Left lung (tissue), 10 donors: ENCODE measurements around the gene CLECL1. TPM values are rescaled to one million over a fixed set of nuclear protein-coding genes. Genes with fewer than 3 reads are reported as not detected.

Source experiments
- ATAC-seq: fragments of 200-7000 bp; cut with Tn5 transposase; one replicate; pipeline ENCODE4 v1.9.1; 2020; ENCODE audit warnings: moderate library complexity
- DNase-seq, 4 donors: peaks; one replicate each; pipeline ENCODE4 v3.0.0-alpha.2; 2013 to 2020
- H3K27ac ChIP-seq, 2 donors: fragments of 200-600 bp; sonication (generic) in 1 of 2; one replicate each; pipeline versions ENCODE4 v1.5.0 to v1.8.0; 2020 to 2021
- H3K27me3 ChIP-seq, 2 donors: fragments of 200-600 bp; sonication (generic) in 1 of 2; one replicate each; pipeline versions ENCODE4 v1.5.0 to v1.8.0; 2020 to 2021
- H3K36me3 ChIP-seq, 2 donors: fragments of 200-600 bp; sonication (generic) in 1 of 2; one replicate each; pipeline versions ENCODE4 v1.5.0 to v1.8.0; 2020 to 2021
- H3K4me1 ChIP-seq, 2 donors: fragments of 200-600 bp; one replicate each; pipeline ENCODE4 v1.8.0; 2021
- H3K4me3 ChIP-seq, 2 donors: fragments of 200-600 bp; sonication (generic) in 1 of 2; one replicate each; pipeline versions ENCODE4 v1.5.0 to v1.8.0; 2020 to 2021; ENCODE audit warnings: mild to moderate bottlenecking in 1 of 2
- H3K9me3 ChIP-seq, 2 donors: fragments of 200-600 bp; sonication (generic) in 1 of 2; one replicate each; pipeline versions ENCODE4 v1.5.0 to v1.8.0; 2020 to 2021
- CTCF ChIP-seq, 2 donors: fragments of 200-600 bp; sonication (generic) in 1 of 2; IDR thresholded peaks; one replicate each; pipeline versions ENCODE4 v1.5.0 to v1.8.0; 2021; ENCODE audit warnings: antibody characterized with exemption in 2 of 2
- intact Hi-C, 2 donors: fragments of 100-400 bp; cut with DNase I; formaldehyde crosslinking; loops; one replicate each; pipeline versions ENCODE4 v1.11.2 to v1.14.2; 2022
- polyA plus RNA-seq, 6 donors: library from polyadenylated mRNA; unstranded; fragments of 120-200 nt; gene quantifications; one replicate each; pipeline ENCODE4 v1.2.1, GENCODE V29; 2013; ENCODE audit not compliant: insufficient read length in 6 of 6
- total RNA-seq, 2 donors: library from RNA; stranded (reverse); fragmentation: NEBNext Ultra II Directional; extraction: Animal tissue kit (Norgen Biotek cat#: 25700); gene quantifications; one replicate each; pipeline ENCODE4 v1.2.1, GENCODE V29; 2021
- donor health status: DM: no; HTN: yes; CAD: no.
- donor health status: DM: no; HTN: no; CAD: no.

CLECL1 gene
- total and polyA plus RNA-seq, 8 donors = 0.15 to 0.52 (median 0.37) TPM; not detected in 2

GRCh38 chr12:9759694-9760093, 26.8 kb upstream of the CLECL1 start:
- DNase-seq (no peak), ATAC-seq (no peak)
- H3K27ac ChIP-seq = peak overlapping the region in 1 of 2 donors; percentile 76
- H3K36me3 ChIP-seq = no peaks in the 10 kb centered on the region
- no peak for TF ChIP-seq CTCF (IDR thresholded peaks at IDR 0.05)
- intact Hi-C loops = loop anchor here in 1 of 2 donors (5.0 kb wide), 1 partner anchor 38 kb away; no protein-coding TSS in a partner anchor
- no peaks in the 10 kb centered on the region for H3K9me3 ChIP-seq
- H3K4me3 ChIP-seq = peak overlapping the region in 1 of 2 donors; percentile 47
- no peaks in the 10 kb centered on the region for H3K27me3 ChIP-seq
- H3K4me1 ChIP-seq = peaks cover 0 to 36% of the 10 kb centered on the region in 2 donors

GRCh38 chr12:9758119-9758518, 25.2 kb upstream of the CLECL1 start:
- Histone ChIP-seq H3K27ac (peak overlapping the region; percentile 45 to 76), H3K9me3 (no peaks in the 10 kb centered on the region), H3K36me3 (peaks cover 0 to 10% of the 10 kb centered on the region in 2 donors), H3K27me3 (no peaks in the 10 kb centered on the region), H3K4me3 (peak overlapping the region in 1 of 2 donors; percentile 47), H3K4me1 (peaks cover 0 to 22% of the 10 kb centered on the region in 2 donors)
- DNase-seq (no peak), ATAC-seq (no peak)
- intact Hi-C loops = loop anchor here in 1 of 2 donors (5.0 kb wide), 1 partner anchor 39 kb away; no protein-coding TSS in a partner anchor
- no peak for TF ChIP-seq CTCF (IDR thresholded peaks at IDR 0.05)

- intact Hi-C loops = loop anchor here in 1 of 2 donors (5.0 kb wide), 1 partner anchor 40 kb away; no protein-coding TSS in a partner anchor
- Histone ChIP-seq H3K4me1 (peaks cover 0 to 20% of the 10 kb centered on the region in 2 donors), H3K9me3 (no peaks in the 10 kb centered on the region), H3K4me3 (peak overlapping the region in 1 of 2 donors; percentile 47), H3K36me3 (peaks cover 0 to 10% of the 10 kb centered on the region in 2 donors), H3K27ac (no peak overlapping the region), H3K27me3 (no peaks in the 10 kb centered on the region)
- no peak for TF ChIP-seq CTCF (IDR thresholded peaks at IDR 0.05)
- ATAC-seq (no peak), DNase-seq (no peak)
Observed at GRCh38 chr12:9757433-9758025, 24.6 kb upstream of the CLECL1 start.

- H3K4me1 ChIP-seq = peaks cover 0 to 16% of the 10 kb centered on the region in 2 donors
- DNase-seq (no peak), ATAC-seq (no peak)
- H3K27me3 ChIP-seq = no peaks in the 10 kb centered on the region
- intact Hi-C loops = loop anchor here in 1 of 2 donors (5.0 kb wide), 1 partner anchor 41 kb away; no protein-coding TSS in a partner anchor
- TF ChIP-seq CTCF (IDR thresholded peaks at IDR 0.05) = no peak
- no peaks in the 10 kb centered on the region for H3K9me3 ChIP-seq
- no peak overlapping the region for H3K27ac ChIP-seq
- H3K36me3 ChIP-seq = peaks cover 0 to 10% of the 10 kb centered on the region in 2 donors
- H3K4me3 ChIP-seq = peak overlapping the region in 1 of 2 donors; percentile 47
Observed at GRCh38 chr12:9756706-9757105, 23.8 kb upstream of the CLECL1 start.

- Histone ChIP-seq H3K27ac (no peak overlapping the region), H3K4me3 (no peak overlapping the region), H3K27me3 (no peaks in the 10 kb centered on the region), H3K9me3 (no peaks in the 10 kb centered on the region), H3K36me3 (peaks cover 0 to 10% of the 10 kb centered on the region in 2 donors), H3K4me1 (peaks cover 0 to 13% of the 10 kb centered on the region in 2 donors)
- DNase-seq (no peak), ATAC-seq (no peak)
- intact Hi-C loops = loop anchor here in 1 of 2 donors (5.0 kb wide), 1 partner anchor 41 kb away; no protein-coding TSS in a partner anchor
- TF ChIP-seq CTCF (IDR thresholded peaks at IDR 0.05) = no peak
Observed at GRCh38 chr12:9756170-9756569, 23.3 kb upstream of the CLECL1 start.
